A549 (cell line): ENCODE data around the gene ENHO. TPM values are rescaled to one million over a fixed set of nuclear protein-coding genes. Genes with fewer than 3 reads are reported as not detected.

Experiments
- ATAC-seq, 2 experiments: fragments of 200-7000 bp in 1 of 2; fragments of >200 bp in 1 of 2; cut with Nextera tagmentation in 1 of 2; cut with Tn5 transposase in 1 of 2; 3 replicates each; pipeline versions ENCODE4 v1.8.0 to v1.9.1; 2018 to 2020; ENCODE audit warnings: mild to moderate bottlenecking in 1 of 2, moderate library complexity in 1 of 2
- CTCF ChIA-PET: fragments of 300-600 bp; sonication (Branson Sonifier 250); formaldehyde crosslinking; extraction: SDS; loops from one replicate; lab custom pipeline; 2021; ENCODE audit warnings: antibody characterized with exemption, inconsistent platforms; lab: Yijun Ruan, JAX
- POLR2A ChIA-PET: fragments of 350-600 bp; formaldehyde crosslinking; extraction: SDS; loops from one replicate; lab custom pipeline; 2021; ENCODE audit warnings: antibody characterized with exemption, inconsistent platforms; lab: Yijun Ruan, JAX
- DNase-seq, 2 experiments: peaks; one replicate each; pipeline versions ENCODE4 v3.0.0 to v3.0.0-alpha.2; 2011 to 2016; ENCODE audit warnings: low read depth in 1 of 2, low spot score in 1 of 2
- FAIRE-seq: peaks from 2 replicates; lab custom pipeline; 2011; peaks lifted over from hg19 to GRCh38; lab: Jason Lieb, UNC
- H3K27ac ChIP-seq, 2 experiments: fragments of >200 bp; sonication (Bioruptor Twin); formaldehyde crosslinking; 3 replicates each; pipeline ENCODE4 v1.5.1; 2016 to 2017
- H3K4me1 ChIP-seq: fragments of >200 bp; sonication (Bioruptor Twin); formaldehyde crosslinking; 3 replicates; pipeline ENCODE4 v1.6.1; 2016
- H3K4me2 ChIP-seq: fragments of >200 bp; sonication (Bioruptor Twin); formaldehyde crosslinking; 3 replicates; pipeline ENCODE4 v1.6.1; 2016
- H3K4me3 ChIP-seq: fragments of >200 bp; sonication (Bioruptor Twin); formaldehyde crosslinking; 3 replicates; pipeline ENCODE4 v1.5.1; 2016
- H3K9me3 ChIP-seq: fragments of >200 bp; sonication (Bioruptor Twin); formaldehyde crosslinking; 3 replicates; pipeline ENCODE4 v1.6.1; 2016
- BHLHE40 ChIP-seq: IDR thresholded peaks from 2 replicates; pipeline ENCODE4 v1.6.1; 2012; ENCODE audit warnings: low read depth, low read length, inconsistent platforms
- CEBPB ChIP-seq, 2 experiments: fragments of >200 bp in 1 of 2; sonication (Bioruptor Twin) in 1 of 2; formaldehyde crosslinking in 1 of 2; IDR thresholded peaks; 2 replicates each; pipeline ENCODE4 v1.6.1; 2012 to 2016
- EHMT2 ChIP-seq: fragments of 200-600 bp; sonication (generic); IDR thresholded peaks from 2 replicates; pipeline ENCODE4 v1.6.1; 2016; ENCODE audit warnings: antibody characterized with exemption, low read depth, mild to moderate bottlenecking, moderate library complexity
- EP300 ChIP-seq, 2 experiments: fragments of >200 bp; sonication (Bioruptor Twin); formaldehyde crosslinking; IDR thresholded peaks; 2 replicates in 1 of 2; 3 replicates in 1 of 2; pipeline ENCODE4 v1.6.1; 2016 to 2017
- HEYL ChIP-seq: fragments of 250-450 bp; sonication (Bioruptor Pico); IDR thresholded peaks from 2 replicates; pipeline ENCODE4 v1.8.0; 2021; ENCODE audit warnings: mild to moderate bottlenecking, moderate library complexity
- HOXB13 ChIP-seq: fragments of 250-450 bp; sonication (Bioruptor Pico); IDR thresholded peaks from 2 replicates; pipeline ENCODE4 v1.5.0; 2020; ENCODE audit warnings: low read depth, mild to moderate bottlenecking, moderate library complexity
- KDM1A ChIP-seq: fragments of 200-600 bp; sonication (generic); IDR thresholded peaks from 2 replicates; pipeline ENCODE4 v1.6.1; 2016; ENCODE audit warnings: low read depth, mild to moderate bottlenecking
- NFE2L2 ChIP-seq: fragments of 150-350 bp; conservative IDR thresholded peaks from 2 replicates; pipeline ENCODE4 v1.6.1; 2014; ENCODE audit warnings: low read length
- PHF8 ChIP-seq: fragments of 200-600 bp; sonication (generic); IDR thresholded peaks from 2 replicates; pipeline ENCODE4 v1.6.1; 2016; ENCODE audit warnings: low read depth, mild to moderate bottlenecking, antibody characterized with exemption, moderate library complexity, borderline replicate concordance
- RAD21 ChIP-seq, 2 experiments: fragments of >200 bp in 1 of 2; sonication (Bioruptor Twin) in 1 of 2; formaldehyde crosslinking in 1 of 2; IDR thresholded peaks in 1 of 2; conservative IDR thresholded peaks in 1 of 2; 2 replicates in 1 of 2; 3 replicates in 1 of 2; pipeline ENCODE4 v1.6.1; 2012 to 2018; ENCODE audit warnings: inconsistent platforms in 1 of 2
- SREBF2 ChIP-seq: fragments of 450-650 bp; IDR thresholded peaks from 2 replicates; pipeline ENCODE4 v1.6.1; 2014; ENCODE audit warnings: mild to moderate bottlenecking, moderate library complexity
- TFCP2L1 ChIP-seq: fragments of 250-450 bp; sonication (Bioruptor Pico); IDR thresholded peaks from 2 replicates; pipeline ENCODE4 v1.5.0; 2021; ENCODE audit warnings: mild to moderate bottlenecking
- TP53 ChIP-seq: fragments of 250-450 bp; sonication (Bioruptor Pico); IDR thresholded peaks from 2 replicates; pipeline ENCODE4 v1.5.0; 2021; ENCODE audit warnings: mild to moderate bottlenecking, moderate library complexity
- ZNF302 ChIP-seq: fragments of 250-450 bp; sonication (Bioruptor Pico); IDR thresholded peaks from 2 replicates; pipeline ENCODE4 v1.9.0; 2021; ENCODE audit warnings: inconsistent platforms, mild to moderate bottlenecking, moderate library complexity
- WGBS: methylation state at CpG from one replicate; pipeline ENCODE4 v1.1.6; 2017; ENCODE audit errors: missing lambda C conversion rate; 5-methylcytosine and 5-hydroxymethylcytosine counted together
- polyA plus RNA-seq, 4 experiments: library from polyadenylated mRNA; depleted of rRNA in 3 of 4; stranded (reverse); fragments of >200 nt; fragmentation: RNase III in 1 of 4; extraction: RNeasy Plus Mini Kit Qiagen cat#74134 plus additional on column Dnase treatment in 1 of 4; gene quantifications; 2 replicates in 3 of 4; 3 replicates in 1 of 4; pipeline ENCODE4 v1.2.3, GENCODE V29; 2011 to 2017
- TF ChIP-seq, protein P1 (sequence below): fragments of 200-600 bp; sonication (generic); IDR thresholded peaks from 2 replicates; pipeline ENCODE4 v1.6.1; 2016; ENCODE audit warnings: antibody characterized with exemption, mild to moderate bottlenecking, moderate library complexity
- TF ChIP-seq, protein P2 (sequence below): fragments of >200 bp; sonication (Bioruptor Twin); formaldehyde crosslinking; IDR thresholded peaks from 3 replicates; pipeline ENCODE4 v1.5.1; 2016

ENHO gene
- polyA plus RNA-seq, 2 of the 4 experiments (the other 2 are of a cell fraction): 0.28 to 1.7 TPM

DNA sequence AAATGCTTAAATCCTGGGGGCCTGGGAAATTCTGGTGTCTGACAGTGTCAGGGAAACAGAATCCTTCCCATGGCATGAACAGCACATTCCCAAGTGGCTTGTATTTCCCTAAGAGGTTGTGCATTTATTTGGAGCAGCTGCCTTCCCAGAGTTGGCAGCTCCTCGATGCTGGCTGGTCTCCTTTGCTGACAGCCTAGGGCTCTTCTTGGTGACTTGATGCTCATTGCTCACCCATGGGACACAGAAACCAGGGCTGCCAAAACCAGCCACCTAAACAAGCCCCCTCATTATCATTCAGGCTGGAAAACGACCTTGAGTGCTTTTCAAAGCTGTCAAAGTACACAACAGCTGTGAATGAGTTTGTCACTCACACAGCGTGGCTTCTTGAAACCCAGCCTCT, 24.2 kb downstream of the ENHO start:
- DNase-seq (no peak), ATAC-seq (no peak), FAIRE-seq (no peak)
- 24% methylated on average over 3 of the region's 3 CpGs for WGBS
- CTCF ChIA-PET: interaction anchor here (1.0 to 9.1 kb wide), 12 partner anchors 9 to 166 kb away, joined by 3 to 107 read pairs (median 4); no protein-coding TSS in a partner anchor
- Histone ChIP-seq H3K4me2 (no peak overlapping the region), H3K4me3 (no peak overlapping the region), H3K9me3 (no peaks in the 10 kb centered on the region), H3K27ac (no peak overlapping the region), H3K4me1 (peaks cover 6% of the 10 kb centered on the region; the same call in 1 of the 3 replicates)
- no peak for TF ChIP-seq TP53 (CRISPR knock-in tag)
- no peak for TF ChIP-seq CEBPB (IDR thresholded peaks at IDR 0.05)
- no peak for TF ChIP-seq PHF8
- no peak for TF ChIP-seq EP300 (IDR thresholded peaks at IDR 0.05)
- TF ChIP-seq KDM1A: no peak
- TF ChIP-seq EHMT2: no peak
- no peak for TF ChIP-seq HOXB13 (CRISPR knock-in tag)
- TF ChIP-seq SREBF2: no peak
- TF ChIP-seq ZNF302 (CRISPR knock-in tag): no peak
- POLR2A ChIA-PET: no interaction called here

DNA sequence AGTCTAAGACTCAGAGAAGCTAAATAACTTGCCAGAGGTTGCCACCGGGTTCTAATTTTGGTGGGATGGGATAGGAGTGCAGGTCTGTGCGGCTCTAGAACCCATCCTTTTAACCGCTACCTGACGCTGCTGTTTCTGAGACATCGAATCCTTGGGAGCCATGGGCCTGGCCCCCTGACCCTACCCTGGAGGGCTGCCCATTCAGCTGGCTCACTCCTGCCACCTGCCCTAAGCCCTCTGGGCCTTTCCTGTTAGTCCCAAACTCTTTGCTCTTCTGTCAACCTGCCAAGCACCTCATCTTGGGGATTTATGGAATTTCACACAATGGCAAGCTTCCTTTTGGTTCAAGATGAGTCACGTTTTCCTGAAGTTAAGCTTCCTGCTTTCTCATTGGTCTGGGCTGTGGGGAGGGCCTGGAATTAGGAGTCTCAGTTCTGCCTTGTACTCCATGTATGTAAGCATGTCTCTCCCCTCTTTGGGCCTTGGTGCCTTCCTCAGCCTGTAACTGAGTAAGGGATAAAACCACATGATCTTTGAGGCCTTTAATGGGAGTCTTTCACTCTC, 26.6 kb downstream of the ENHO start:
- FAIRE-seq (no peak), ATAC-seq (no peak)
- no peak overlapping the region for H3K4me3 ChIP-seq
- H3K4me2 ChIP-seq: no peak overlapping the region
- no peaks in the 10 kb centered on the region for H3K4me1 ChIP-seq
- H3K9me3 ChIP-seq: no peaks in the 10 kb centered on the region
- CTCF ChIA-PET: interaction anchor here (0.8 to 9.1 kb wide), 19 partner anchors 10 to 164 kb away, joined by 3 to 50 read pairs (median 4); no protein-coding TSS in a partner anchor
- 61% methylated on average over 5 of the region's 6 CpGs for WGBS
- TF ChIP-seq BHLHE40 (no peak), TFCP2L1 (CRISPR knock-in tag) (no peak), CEBPB (IDR thresholded peaks at IDR 0.05) (no peak)
- TF ChIP-seq, all 56 proteins: peak for 0
- POLR2A ChIA-PET: no interaction called here
- no peak for DNase-seq
- H3K27ac ChIP-seq: no peak overlapping the region

DNA sequence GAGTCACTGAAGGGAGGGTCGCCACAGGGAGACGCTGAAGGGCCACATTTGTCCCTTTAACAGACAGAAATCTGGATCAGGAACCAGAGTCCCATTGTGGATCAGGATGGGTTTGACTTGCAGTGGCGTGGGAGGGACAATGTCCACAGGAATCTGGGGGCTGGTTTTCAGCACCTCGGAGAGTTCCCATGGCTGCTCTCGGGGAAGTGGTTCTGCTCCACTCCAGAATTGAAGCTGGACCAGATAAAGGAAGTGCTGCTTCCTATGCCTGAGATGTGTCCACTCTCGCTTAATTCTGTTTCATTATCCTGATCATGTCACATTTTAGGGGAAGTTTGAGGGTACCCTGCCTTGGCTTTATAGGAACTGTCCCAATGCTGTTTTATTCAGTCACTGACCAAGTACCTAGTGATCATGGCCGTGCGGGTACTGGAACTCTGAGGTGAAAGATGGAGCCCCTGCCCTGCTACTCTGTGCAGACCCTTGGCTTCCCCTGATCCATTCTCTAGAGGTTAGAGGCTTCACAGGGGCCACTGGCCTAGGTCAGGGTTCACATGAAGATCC, 28.7 kb downstream of the ENHO start:
- no peak overlapping the region for H3K4me3 ChIP-seq
- DNase-seq (peak; percentile 19 to 20), ATAC-seq (no peak), FAIRE-seq (no peak)
- 17% methylated on average over 8 of the region's 8 CpGs for WGBS
- POLR2A ChIA-PET: no interaction called here
- no peaks in the 10 kb centered on the region for H3K4me1 ChIP-seq
- TF ChIP-seq, protein P1, sequence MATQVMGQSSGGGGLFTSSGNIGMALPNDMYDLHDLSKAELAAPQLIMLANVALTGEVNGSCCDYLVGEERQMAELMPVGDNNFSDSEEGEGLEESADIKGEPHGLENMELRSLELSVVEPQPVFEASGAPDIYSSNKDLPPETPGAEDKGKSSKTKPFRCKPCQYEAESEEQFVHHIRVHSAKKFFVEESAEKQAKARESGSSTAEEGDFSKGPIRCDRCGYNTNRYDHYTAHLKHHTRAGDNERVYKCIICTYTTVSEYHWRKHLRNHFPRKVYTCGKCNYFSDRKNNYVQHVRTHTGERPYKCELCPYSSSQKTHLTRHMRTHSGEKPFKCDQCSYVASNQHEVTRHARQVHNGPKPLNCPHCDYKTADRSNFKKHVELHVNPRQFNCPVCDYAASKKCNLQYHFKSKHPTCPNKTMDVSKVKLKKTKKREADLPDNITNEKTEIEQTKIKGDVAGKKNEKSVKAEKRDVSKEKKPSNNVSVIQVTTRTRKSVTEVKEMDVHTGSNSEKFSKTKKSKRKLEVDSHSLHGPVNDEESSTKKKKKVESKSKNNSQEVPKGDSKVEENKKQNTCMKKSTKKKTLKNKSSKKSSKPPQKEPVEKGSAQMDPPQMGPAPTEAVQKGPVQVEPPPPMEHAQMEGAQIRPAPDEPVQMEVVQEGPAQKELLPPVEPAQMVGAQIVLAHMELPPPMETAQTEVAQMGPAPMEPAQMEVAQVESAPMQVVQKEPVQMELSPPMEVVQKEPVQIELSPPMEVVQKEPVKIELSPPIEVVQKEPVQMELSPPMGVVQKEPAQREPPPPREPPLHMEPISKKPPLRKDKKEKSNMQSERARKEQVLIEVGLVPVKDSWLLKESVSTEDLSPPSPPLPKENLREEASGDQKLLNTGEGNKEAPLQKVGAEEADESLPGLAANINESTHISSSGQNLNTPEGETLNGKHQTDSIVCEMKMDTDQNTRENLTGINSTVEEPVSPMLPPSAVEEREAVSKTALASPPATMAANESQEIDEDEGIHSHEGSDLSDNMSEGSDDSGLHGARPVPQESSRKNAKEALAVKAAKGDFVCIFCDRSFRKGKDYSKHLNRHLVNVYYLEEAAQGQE: peak; percentile 93
- TF ChIP-seq EP300 (IDR thresholded peaks at IDR 0.05) (no peak), EHMT2 (peak; percentile 77)
- H3K9me3 ChIP-seq: no peaks in the 10 kb centered on the region
- H3K27ac ChIP-seq: no peak overlapping the region
- no peak overlapping the region for H3K4me2 ChIP-seq
- CTCF ChIA-PET: interaction anchor here (1.0 to 11.2 kb wide), 9 partner anchors 8 to 110 kb away, joined by 3 to 107 read pairs (median 4); no protein-coding TSS in a partner anchor

DNA sequence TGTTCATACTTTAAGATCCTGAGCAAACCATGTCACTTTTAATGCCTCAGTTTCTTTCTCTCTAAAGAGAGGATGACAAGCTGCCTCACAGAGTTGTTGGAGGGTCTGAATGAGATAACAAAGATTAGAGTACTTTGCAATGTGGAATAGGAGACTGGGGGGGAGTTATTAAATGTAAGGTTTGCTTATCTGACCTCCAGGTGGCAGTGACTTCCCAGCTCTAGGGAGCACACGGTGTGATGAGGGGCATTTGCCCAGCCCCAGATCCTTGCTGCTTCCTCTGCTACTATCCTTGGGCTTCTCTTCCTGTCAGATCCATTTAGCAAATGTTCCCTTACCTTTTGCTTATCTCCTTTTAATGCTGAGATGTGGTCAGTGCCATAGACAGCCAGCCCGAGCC, 30.7 kb downstream of the ENHO start:
- ATAC-seq: peak in 1 of 2 experiments; percentile 63; a peak in 3 of 6 replicates
- WGBS: 17% methylated on average over 2 of the region's 2 CpGs
- no peak for FAIRE-seq
- H3K4me2 ChIP-seq: no peak overlapping the region
- peak; percentile 13 to 31 for DNase-seq
- CTCF ChIA-PET: interaction anchor here (0.6 to 11.2 kb wide), 7 partner anchors 10 to 100 kb away, joined by 3 to 107 read pairs (median 3); no protein-coding TSS in a partner anchor
- no peak overlapping the region for H3K27ac ChIP-seq
- POLR2A ChIA-PET: no interaction called here
- H3K4me1 ChIP-seq: no peaks in the 10 kb centered on the region
- H3K9me3 ChIP-seq: no peaks in the 10 kb centered on the region
- no peak overlapping the region for H3K4me3 ChIP-seq
- TF ChIP-seq NFE2L2 (no peak), RAD21 (conservative IDR thresholded peaks at IDR 0.05 in 1 of 2, IDR thresholded peaks at IDR 0.05 in 1 of 2) (peak; percentile 15 to 37; a peak in 2 of 5 replicates), HEYL (CRISPR knock-in tag) (no peak)
- TF ChIP-seq, protein P2, sequence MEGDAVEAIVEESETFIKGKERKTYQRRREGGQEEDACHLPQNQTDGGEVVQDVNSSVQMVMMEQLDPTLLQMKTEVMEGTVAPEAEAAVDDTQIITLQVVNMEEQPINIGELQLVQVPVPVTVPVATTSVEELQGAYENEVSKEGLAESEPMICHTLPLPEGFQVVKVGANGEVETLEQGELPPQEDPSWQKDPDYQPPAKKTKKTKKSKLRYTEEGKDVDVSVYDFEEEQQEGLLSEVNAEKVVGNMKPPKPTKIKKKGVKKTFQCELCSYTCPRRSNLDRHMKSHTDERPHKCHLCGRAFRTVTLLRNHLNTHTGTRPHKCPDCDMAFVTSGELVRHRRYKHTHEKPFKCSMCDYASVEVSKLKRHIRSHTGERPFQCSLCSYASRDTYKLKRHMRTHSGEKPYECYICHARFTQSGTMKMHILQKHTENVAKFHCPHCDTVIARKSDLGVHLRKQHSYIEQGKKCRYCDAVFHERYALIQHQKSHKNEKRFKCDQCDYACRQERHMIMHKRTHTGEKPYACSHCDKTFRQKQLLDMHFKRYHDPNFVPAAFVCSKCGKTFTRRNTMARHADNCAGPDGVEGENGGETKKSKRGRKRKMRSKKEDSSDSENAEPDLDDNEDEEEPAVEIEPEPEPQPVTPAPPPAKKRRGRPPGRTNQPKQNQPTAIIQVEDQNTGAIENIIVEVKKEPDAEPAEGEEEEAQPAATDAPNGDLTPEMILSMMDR: peak; percentile 18; the same call in 1 of the 3 replicates
